ENCODE measurements around the gene LAMTOR2. TPM values are rescaled to one million over a fixed set of nuclear protein-coding genes. Genes with fewer than 3 reads are reported as not detected.

Gene LAMTOR2
- total and polyA plus RNA-seq, 2 of the 8 experiments (the other 6 are each of a cell fraction or from before 2014, with no cell fraction given): 54.7 to 122 TPM

DNA sequence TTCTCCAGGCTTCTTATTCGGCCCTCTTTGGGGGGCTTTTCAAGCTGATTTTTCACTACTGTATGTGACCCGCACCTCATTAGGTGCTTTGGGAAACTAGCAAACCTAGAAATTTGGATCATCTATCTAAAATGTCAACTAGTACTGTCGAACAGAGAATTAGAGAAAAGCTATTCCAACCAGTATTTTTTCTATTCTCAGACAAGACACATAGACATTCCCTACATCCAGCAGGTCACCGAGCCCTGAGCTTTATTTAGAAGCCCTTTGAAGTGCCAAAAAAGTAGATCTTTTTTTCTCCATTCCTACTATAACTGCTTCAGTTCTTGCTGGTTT lies 33.5 kb upstream of the LAMTOR2 start:
- peaks cover 0 to 3% (median 1%) of the 10 kb centered on the region in 4 experiments; a peak in 3 of 7 replicates for H3K4me1 ChIP-seq (replicated peaks in 1 of 4; ENCODE audit: control insufficient read depth in 3 of 4, insufficient read depth in 4 of 4, low read length in 3 of 4)
- H2AFZ ChIP-seq (ENCODE audit: low read length): 0 out of 2 replicates have a peak overlapping the region, but pooled peaks have one; percentile 10
- TF ChIP-seq BCL11A (IDR thresholded peaks at IDR 0.05; ENCODE audit: low read depth in 2 of 2, low read length in 2 of 2) (no peak), SP4 (IDR thresholded peaks at IDR 0.05; ENCODE audit: low read length) (no peak), ASH2L (IDR thresholded peaks at IDR 0.05; ENCODE audit: low read length) (no peak), GTF2F1 (IDR thresholded peaks at IDR 0.05; ENCODE audit: borderline replicate concordance, low read depth, low read length) (no peak), CHD1 (IDR thresholded peaks at IDR 0.05; ENCODE audit: low read depth, low read length) (no peak), ZNF274 (IDR thresholded peaks at IDR 0.05; ENCODE audit: borderline replicate concordance, extremely low read depth, low read length) (no peak), POU5F1 (IDR thresholded peaks at IDR 0.05; ENCODE audit: low read depth, low read length) (no peak), CEBPB (IDR thresholded peaks at IDR 0.05; ENCODE audit: low read depth, low read length) (no peak), GABPA (IDR thresholded peaks at IDR 0.05; ENCODE audit: borderline replicate concordance, insufficient read depth, low read length) (no peak), CBX5 (IDR thresholded peaks at IDR 0.05; ENCODE audit: low read depth, low read length) (no peak), NANOG (IDR thresholded peaks at IDR 0.05; ENCODE audit: insufficient read depth, low read depth, low read length, poor library complexity, severe bottlenecking) (no peak), CBX8 (IDR thresholded peaks at IDR 0.05; ENCODE audit: borderline replicate concordance, low read depth, low read length) (no peak)
- peaks cover 5 to 15% of the 10 kb centered on the region in 2 experiments for H3K79me2 ChIP-seq (ENCODE audit: control insufficient read depth in 1 of 2, insufficient read depth in 2 of 2, low read length in 2 of 2)
- H3K27me3 ChIP-seq (replicated peaks in 1 of 4; ENCODE audit: control insufficient read depth in 3 of 4, extremely low read depth in 1 of 4, insufficient read depth in 3 of 4, low read length in 3 of 4): peaks cover 0 to 4% (median under 1%) of the 10 kb centered on the region in 4 experiments; a peak in 1 of 7 replicates
- H3K56ac ChIP-seq (replicated peaks; ENCODE audit: insufficient read length, low read depth, low read length): no peak overlapping the region
- no peak overlapping the region for H3K27ac ChIP-seq (ENCODE audit: low read depth, low read length)
- H2AK5ac ChIP-seq (ENCODE audit: low read depth, low read length): no peak overlapping the region
- H3K4ac ChIP-seq (replicated peaks; ENCODE audit: insufficient read length, low read depth, low read length): no peak overlapping the region
- WGBS, 2 experiments (ENCODE audit: extremely low coverage in 1 of 2, insufficient coverage in 1 of 2, insufficient read length in 1 of 2, insufficient replicate concordance in 2 of 2, low coverage in 1 of 2, low lambda C conversion rate in 2 of 2, missing lambda C conversion rate in 1 of 2): 25% methylated on average over 4 of the region's 4 CpGs; no CpG with 5 or more reads in 1 of the 2 experiments
- H4K91ac ChIP-seq (replicated peaks; ENCODE audit: insufficient read length, low read length): no peak overlapping the region
- H3K23me2 ChIP-seq (ENCODE audit: low read depth, low read length): peaks cover 5% of the 10 kb centered on the region; the same call in 1 of the 2 replicates
- no peak overlapping the region for H2BK20ac ChIP-seq (ENCODE audit: low read length)
- no peak overlapping the region for H2BK5ac ChIP-seq (ENCODE audit: low read depth, low read length)
- H3K23ac ChIP-seq (ENCODE audit: insufficient read length): no peak overlapping the region
- H2BK15ac ChIP-seq (ENCODE audit: low read length): no peak overlapping the region
- H3K36me3 ChIP-seq (ENCODE audit: control insufficient read depth in 2 of 4, insufficient read depth in 4 of 4, low read length in 3 of 4): peaks cover 0 to 26% (median 13%) of the 10 kb centered on the region in 4 experiments; a peak in 5 of 8 replicates
- ChIA-PET POLR2A (ENCODE audit: partially characterized antibody) (interaction anchor here (0.6 to 2.3 kb wide), 10 partner anchors 20 to 157 kb away, joined by 3 to 10 read pairs (median 3); partner anchors contain the start of genes ARHGEF2, MEX3A, RAB25 and UBQLN4), CTCF (ENCODE audit: partially characterized antibody) (interaction anchor here (0.9 to 8.9 kb wide), 10 partner anchors 10 to 109 kb away, joined by 3 to 77 read pairs (median 4); partner anchors contain the start of gene UBQLN4)
- no peak overlapping the region for H2BK12ac ChIP-seq (ENCODE audit: low read depth, low read length)
- 0 out of 2 replicates have a peak, but pooled peaks cover 5% of the 10 kb centered on the region for H3K79me1 ChIP-seq (ENCODE audit: low read depth, low read length)
- peaks cover 0 to 2% of the 10 kb centered on the region in 2 experiments for H4K20me1 ChIP-seq (replicated peaks in 1 of 2; ENCODE audit: control insufficient read depth in 1 of 2, insufficient read depth in 2 of 2, low read length in 2 of 2)
- no peak overlapping the region for H4K5ac ChIP-seq (ENCODE audit: insufficient read length, low read depth, low read length)
- no peaks in the 10 kb centered on the region for H3K9me3 ChIP-seq (ENCODE audit: insufficient read depth in 2 of 2, low read depth in 1 of 2, low read length in 1 of 2)
- H3K18ac ChIP-seq (ENCODE audit: extremely low read depth, low read length): no peak overlapping the region
- no peak overlapping the region for H4K8ac ChIP-seq (ENCODE audit: extremely low read depth, insufficient read depth, low read length)
- FAIRE-seq (no peak), DNase-seq (ENCODE audit: low read depth in 1 of 2, low spot score in 2 of 2) (no peak)
- H3K4me3 ChIP-seq (ENCODE audit: extremely low read depth in 1 of 4, insufficient read depth in 2 of 4, low read depth in 3 of 4, low read length in 4 of 4): peak overlapping the region; percentile 92 to 97 (median 94); a peak in 7 of 8 replicates
- no peak overlapping the region for H3K14ac ChIP-seq (ENCODE audit: insufficient read length)
- no peak overlapping the region for H3K9ac ChIP-seq (replicated peaks in 1 of 4; ENCODE audit: extremely low read depth in 1 of 4, low read depth in 3 of 4, low read length in 3 of 4)
- no peak overlapping the region for H2BK120ac ChIP-seq (replicated peaks; ENCODE audit: low read depth, low read length)
- H3K4me2 ChIP-seq (ENCODE audit: insufficient read depth in 1 of 2, low read depth in 2 of 2, low read length in 2 of 2): peak overlapping the region; percentile 99
